ENCODE results near the gene ATP23.

The ATP23 gene

GRCh38 chr12:57989838-57990237, 48.5 kb downstream of the ATP23 start:
- no peak overlapping the region for H3K4me3 ChIP-seq (ENCODE audit: control insufficient read depth, low read depth, low read length)
- no peak for TF ChIP-seq CTCF (conservative IDR thresholded peaks at IDR 0.05; ENCODE audit: control insufficient read depth, insufficient read depth, low read depth, low read length)
- no peak for DNase-seq (ENCODE audit: low read depth)

DNA sequence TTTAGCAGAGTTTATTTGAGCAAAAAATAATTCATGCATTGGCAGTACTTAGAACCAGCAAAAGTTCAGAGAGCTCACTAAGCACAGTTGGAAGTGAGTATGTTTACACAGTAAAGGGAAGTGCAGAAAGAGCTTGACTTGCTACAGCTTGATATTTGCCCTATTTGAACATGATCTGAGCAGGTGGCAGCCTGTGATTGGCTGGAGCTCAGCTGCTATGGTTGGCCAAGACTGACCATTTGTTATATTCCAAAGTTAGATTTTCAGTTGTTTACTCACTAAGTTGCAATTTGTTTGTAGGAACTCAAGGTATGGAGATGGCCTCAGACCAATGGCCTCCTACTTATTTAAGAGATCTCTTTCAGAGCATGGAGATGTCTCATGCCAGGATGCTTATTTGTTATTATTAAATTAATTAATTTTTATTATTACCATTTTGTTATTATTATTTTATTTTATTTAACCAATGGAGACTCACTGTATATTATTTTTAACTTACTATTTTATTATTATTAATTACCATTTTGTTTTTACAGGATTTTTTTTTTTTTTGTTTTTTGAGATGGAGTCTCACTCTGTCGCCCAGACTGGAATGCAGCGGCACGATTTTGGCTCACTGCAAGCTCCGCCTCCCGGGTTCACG, 49.0 kb downstream of the ATP23 start:
- no peak for DNase-seq (ENCODE audit: low read depth)
- TF ChIP-seq CTCF (conservative IDR thresholded peaks at IDR 0.05; ENCODE audit: control insufficient read depth, insufficient read depth, low read depth, low read length), result no peak
- no peak overlapping the region for H3K4me3 ChIP-seq (ENCODE audit: control insufficient read depth, low read depth, low read length)

DNA sequence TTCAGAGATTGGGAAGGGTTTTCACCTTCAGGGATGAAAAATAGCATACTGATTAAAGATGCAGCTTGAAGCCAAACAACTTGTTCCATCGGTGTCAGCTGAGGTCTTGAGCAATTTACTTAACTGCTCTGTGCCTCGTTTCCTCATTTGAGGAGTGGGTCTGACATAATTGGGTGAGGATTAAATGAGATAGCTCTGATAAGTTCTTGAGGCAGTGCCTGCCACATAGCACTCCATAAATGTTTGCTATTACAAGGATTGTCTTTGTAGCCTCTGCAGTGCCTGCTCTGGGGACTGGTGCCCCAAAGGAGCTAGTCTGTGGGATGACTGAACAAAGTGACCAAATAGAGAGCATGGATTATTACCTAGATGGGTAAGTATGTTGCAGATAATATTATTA, 50.6 kb downstream of the ATP23 start:
- H3K4me3 ChIP-seq (ENCODE audit: control insufficient read depth, low read depth, low read length), result no peak overlapping the region
- no peak for TF ChIP-seq CTCF (conservative IDR thresholded peaks at IDR 0.05; ENCODE audit: control insufficient read depth, insufficient read depth, low read depth, low read length)
- no peak for DNase-seq (ENCODE audit: low read depth)

DNA sequence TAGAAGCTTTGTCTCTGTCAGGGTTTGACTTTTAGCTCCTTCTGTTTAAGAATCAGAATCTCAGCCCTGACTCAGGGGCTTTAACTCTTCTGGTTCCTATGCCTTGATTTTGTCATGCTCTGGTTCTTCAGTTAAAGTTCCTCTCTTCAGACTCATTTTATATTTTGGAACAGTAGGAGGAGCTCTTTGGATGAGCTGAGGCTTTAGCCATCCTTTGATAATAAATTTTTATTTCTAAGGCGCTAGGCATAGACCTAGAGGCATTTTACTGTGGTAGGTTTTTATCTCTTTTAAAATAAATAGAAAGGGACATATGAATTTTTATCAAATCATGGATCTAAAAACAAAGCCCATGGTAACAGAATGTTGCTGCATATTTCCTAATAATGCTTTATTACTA, 51.7 kb downstream of the ATP23 start:
- TF ChIP-seq CTCF (conservative IDR thresholded peaks at IDR 0.05; ENCODE audit: control insufficient read depth, insufficient read depth, low read depth, low read length), result peak; percentile 51
- no peak overlapping the region for H3K4me3 ChIP-seq (ENCODE audit: control insufficient read depth, low read depth, low read length)
- DNase-seq (ENCODE audit: low read depth), result peak; percentile 28

GRCh38 chr12:57993834-57994233, 52.5 kb downstream of the ATP23 start:
- DNase-seq (ENCODE audit: low read depth), result no peak
- no peak for TF ChIP-seq CTCF (conservative IDR thresholded peaks at IDR 0.05; ENCODE audit: control insufficient read depth, insufficient read depth, low read depth, low read length)
- no peak overlapping the region for H3K4me3 ChIP-seq (ENCODE audit: control insufficient read depth, low read depth, low read length)

DNA sequence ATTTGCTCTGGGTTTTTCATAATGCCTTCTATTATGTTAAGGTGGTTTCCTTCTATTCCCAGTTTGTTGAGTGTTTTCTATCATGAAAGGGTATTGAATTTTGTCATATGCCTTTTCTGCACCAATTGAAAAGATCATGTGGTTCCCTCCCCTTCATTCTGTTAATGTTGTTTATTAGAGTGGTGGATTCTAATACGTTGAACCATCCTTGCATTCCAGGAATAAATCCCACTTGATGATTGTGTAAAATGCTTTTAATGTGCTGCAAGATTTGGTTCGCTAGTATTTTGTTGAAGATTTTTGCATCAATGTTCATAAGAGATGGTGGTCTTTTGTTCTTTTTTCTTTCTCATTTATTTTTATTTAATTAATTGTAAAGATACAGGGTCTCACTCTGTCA, 55.2 kb downstream of the ATP23 start:
- no peak for DNase-seq (ENCODE audit: low read depth)
- TF ChIP-seq CTCF (conservative IDR thresholded peaks at IDR 0.05; ENCODE audit: control insufficient read depth, insufficient read depth, low read depth, low read length), result no peak
- no peak overlapping the region for H3K4me3 ChIP-seq (ENCODE audit: control insufficient read depth, low read depth, low read length)

DNA sequence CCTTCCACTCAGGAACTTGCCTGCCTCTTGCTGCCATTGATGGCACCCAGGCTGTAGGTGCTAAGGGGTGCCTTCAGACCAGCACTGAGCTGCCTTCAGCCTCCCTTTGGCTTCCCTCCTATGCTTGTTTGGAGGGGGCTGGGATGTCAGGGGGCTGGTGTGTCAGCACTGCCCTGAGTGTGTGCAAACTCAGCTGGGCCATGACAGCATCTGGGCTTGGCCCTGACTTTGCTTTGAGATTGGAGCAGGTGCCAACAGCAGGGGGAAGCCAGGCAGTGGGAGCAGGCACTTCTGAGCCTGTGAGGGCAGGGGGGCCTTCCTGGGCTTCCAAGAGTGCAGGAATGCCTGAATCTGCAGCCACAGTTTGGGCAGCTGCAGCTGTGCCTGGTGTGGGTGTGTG, 56.9 kb downstream of the ATP23 start:
- TF ChIP-seq CTCF (conservative IDR thresholded peaks at IDR 0.05; ENCODE audit: control insufficient read depth, insufficient read depth, low read depth, low read length), result no peak
- no peak for DNase-seq (ENCODE audit: low read depth)
- H3K4me3 ChIP-seq (ENCODE audit: control insufficient read depth, low read depth, low read length), result no peak overlapping the region
